ENCODE data around the gene TMEM25.

TMEM25 gene

GRCh38 chr11:118522571-118523072 lies 8.4 kb upstream of the TMEM25 start:
- TF ChIP-seq CTCF (IDR thresholded peaks at IDR 0.05), result no peak
- H3K27ac ChIP-seq, result no peak overlapping the region
- H3K9me3 ChIP-seq, result no peaks in the 10 kb centered on the region
- H3K4me1 ChIP-seq (ENCODE audit: control insufficient read depth in 1 of 2, insufficient read depth in 1 of 2, low read depth in 1 of 2, low read length in 1 of 2), result peaks cover 0 to 5% of the 10 kb centered on the region in 2 experiments
- H3K27me3 ChIP-seq, result no peaks in the 10 kb centered on the region
- peaks cover 57% of the 10 kb centered on the region for H3K36me3 ChIP-seq
- no peak overlapping the region for H3K4me3 ChIP-seq (ENCODE audit: low read depth in 1 of 2, low read length in 1 of 2)

- peaks cover 0 to 5% of the 10 kb centered on the region in 2 experiments for H3K4me1 ChIP-seq (ENCODE audit: control insufficient read depth in 1 of 2, insufficient read depth in 1 of 2, low read depth in 1 of 2, low read length in 1 of 2)
- no peaks in the 10 kb centered on the region for H3K9me3 ChIP-seq
These were observed 6.6 kb upstream of the TMEM25 start for GRCh38 chr11:118524356-118524755.

GRCh38 chr11:118524757-118525470 lies 6.1 kb upstream of the TMEM25 start:
- Histone ChIP-seq H3K36me3 (peaks cover 44% of the 10 kb centered on the region), H3K27ac (no peak overlapping the region), H3K9me3 (no peaks in the 10 kb centered on the region), H3K4me1 (ENCODE audit: control insufficient read depth in 1 of 2, insufficient read depth in 1 of 2, low read depth in 1 of 2, low read length in 1 of 2) (peaks cover 0 to 5% of the 10 kb centered on the region in 2 experiments), H3K4me3 (ENCODE audit: low read depth in 1 of 2, low read length in 1 of 2) (no peak overlapping the region), H3K27me3 (peaks cover 16% of the 10 kb centered on the region)
- TF ChIP-seq CTCF (IDR thresholded peaks at IDR 0.05), result no peak

More at GRCh38 chr11:118524356-118524755, 6.6 kb upstream of the TMEM25 start:
- peaks cover 50% of the 10 kb centered on the region for H3K36me3 ChIP-seq
- no peak for TF ChIP-seq CTCF (IDR thresholded peaks at IDR 0.05)
- no peak overlapping the region for H3K4me3 ChIP-seq (ENCODE audit: low read depth in 1 of 2, low read length in 1 of 2)
- H3K27me3 ChIP-seq, result peaks cover 10% of the 10 kb centered on the region
- no peak overlapping the region for H3K27ac ChIP-seq

GRCh38 chr11:118526688-118527087 lies 4.3 kb upstream of the TMEM25 start:
- Histone ChIP-seq H3K9me3 (no peaks in the 10 kb centered on the region), H3K36me3 (peaks cover 26% of the 10 kb centered on the region), H3K4me1 (ENCODE audit: control insufficient read depth in 1 of 2, insufficient read depth in 1 of 2, low read depth in 1 of 2, low read length in 1 of 2) (peaks cover 14 to 21% of the 10 kb centered on the region in 2 experiments), H3K27ac (no peak overlapping the region), H3K27me3 (peaks cover 34% of the 10 kb centered on the region), H3K4me3 (ENCODE audit: low read depth in 1 of 2, low read length in 1 of 2) (no peak overlapping the region)
- no peak for TF ChIP-seq CTCF (IDR thresholded peaks at IDR 0.05)

GRCh38 chr11:118527109-118527508 lies 3.9 kb upstream of the TMEM25 start, which contains the start of gene TTC36:
Gene TTC36 (plus strand): TSS chr11:118527474. CDS start chr11:118527495, 21 bp downstream.
- H3K27ac ChIP-seq, result no peak within 1 kb of the TSS
- peaks cover 22% of the 10 kb centered on the region for H3K36me3 ChIP-seq
- H3K27me3 ChIP-seq, result peaks cover 38% of the 10 kb centered on the region
- no peaks in the 10 kb centered on the region for H3K9me3 ChIP-seq
- H3K4me3 ChIP-seq (ENCODE audit: low read depth in 1 of 2, low read length in 1 of 2), result no peak within 1 kb of the TSS
- H3K4me1 ChIP-seq (ENCODE audit: control insufficient read depth in 1 of 2, insufficient read depth in 1 of 2, low read depth in 1 of 2, low read length in 1 of 2), result peaks cover 14 to 21% of the 10 kb centered on the region in 2 experiments
- TF ChIP-seq CTCF (IDR thresholded peaks at IDR 0.05), result no peak
